Measurements from ENCODE around the gene DNAH2. TPM values are rescaled to one million over a fixed set of nuclear protein-coding genes. Genes with fewer than 3 reads are reported as not detected.

The DNAH2 gene
- total RNA-seq, 1 experiment from 2014 or later: 0.26 TPM

DNA sequence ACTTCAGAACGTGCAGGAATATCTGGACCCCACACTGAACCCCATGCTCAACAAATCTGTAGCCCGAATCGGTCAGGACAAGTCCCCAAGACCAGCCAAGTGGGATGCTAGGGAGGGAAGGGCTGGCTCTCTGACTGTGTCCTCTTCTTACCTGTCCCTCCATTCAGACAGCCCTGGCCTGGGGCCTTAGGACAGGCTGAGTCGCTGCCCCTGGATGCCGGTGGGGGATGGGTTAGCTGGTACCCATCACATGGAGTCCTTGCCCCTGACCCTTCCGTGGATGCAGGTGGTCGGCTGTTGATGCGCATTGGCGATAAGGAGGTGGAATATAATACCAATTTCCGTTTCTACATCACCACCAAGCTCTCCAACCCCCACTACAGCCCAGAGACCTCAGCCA is 100.5 kb downstream of the DNAH2 start:
- TF ChIP-seq, protein P1, sequence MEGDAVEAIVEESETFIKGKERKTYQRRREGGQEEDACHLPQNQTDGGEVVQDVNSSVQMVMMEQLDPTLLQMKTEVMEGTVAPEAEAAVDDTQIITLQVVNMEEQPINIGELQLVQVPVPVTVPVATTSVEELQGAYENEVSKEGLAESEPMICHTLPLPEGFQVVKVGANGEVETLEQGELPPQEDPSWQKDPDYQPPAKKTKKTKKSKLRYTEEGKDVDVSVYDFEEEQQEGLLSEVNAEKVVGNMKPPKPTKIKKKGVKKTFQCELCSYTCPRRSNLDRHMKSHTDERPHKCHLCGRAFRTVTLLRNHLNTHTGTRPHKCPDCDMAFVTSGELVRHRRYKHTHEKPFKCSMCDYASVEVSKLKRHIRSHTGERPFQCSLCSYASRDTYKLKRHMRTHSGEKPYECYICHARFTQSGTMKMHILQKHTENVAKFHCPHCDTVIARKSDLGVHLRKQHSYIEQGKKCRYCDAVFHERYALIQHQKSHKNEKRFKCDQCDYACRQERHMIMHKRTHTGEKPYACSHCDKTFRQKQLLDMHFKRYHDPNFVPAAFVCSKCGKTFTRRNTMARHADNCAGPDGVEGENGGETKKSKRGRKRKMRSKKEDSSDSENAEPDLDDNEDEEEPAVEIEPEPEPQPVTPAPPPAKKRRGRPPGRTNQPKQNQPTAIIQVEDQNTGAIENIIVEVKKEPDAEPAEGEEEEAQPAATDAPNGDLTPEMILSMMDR (IDR thresholded peaks at IDR 0.05; ENCODE audit: unreplicated experiment): no peak

DNA sequence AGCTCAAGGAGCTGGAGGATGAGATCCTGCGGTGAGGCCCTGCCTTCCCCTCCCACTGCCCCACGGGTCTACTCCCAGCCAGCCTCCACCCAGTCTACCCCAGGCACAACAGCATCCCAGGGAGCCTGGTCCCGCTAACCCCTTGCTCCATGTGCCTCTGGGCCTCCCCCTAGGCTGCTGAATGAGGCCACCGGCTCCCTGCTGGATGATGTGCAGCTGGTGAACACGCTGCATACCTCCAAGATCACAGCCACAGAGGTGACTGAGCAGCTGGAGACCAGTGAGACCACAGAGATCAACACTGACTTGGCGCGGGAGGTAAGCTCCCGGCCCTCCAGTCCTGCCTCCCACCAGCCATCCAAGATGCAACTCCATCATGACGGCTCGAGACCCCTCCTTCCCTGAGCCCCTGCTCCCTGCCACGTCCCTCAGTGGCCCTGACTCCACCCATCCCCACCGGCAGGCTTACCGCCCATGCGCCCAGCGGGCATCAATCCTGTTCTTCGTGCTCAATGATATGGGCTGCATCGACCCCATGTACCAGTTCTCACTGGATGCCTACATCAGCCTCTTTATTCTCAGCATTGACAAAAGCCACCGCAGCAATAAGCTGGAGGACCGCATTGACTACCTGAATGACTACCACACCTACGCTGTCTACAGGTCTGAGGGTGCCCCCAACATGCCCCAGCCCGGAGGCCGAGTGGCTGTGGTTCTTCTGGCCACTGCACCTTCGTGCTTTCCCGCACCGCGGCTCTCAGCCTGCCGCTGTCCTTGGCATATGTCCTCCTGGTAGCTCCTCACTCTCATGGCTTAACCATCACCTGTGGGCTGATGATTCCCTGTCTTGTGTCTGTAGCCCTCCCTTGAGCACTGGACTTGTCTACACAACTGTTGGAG is 101.5 kb downstream of the DNAH2 start:
- Mint-ChIP-seq H3K4me1 (ENCODE audit: low read depth, unreplicated experiment) (no peaks in the 10 kb centered on the region), H3K9me3 (ENCODE audit: low read depth, unreplicated experiment) (no peaks in the 10 kb centered on the region), H3K36me3 (ENCODE audit: insufficient read depth, unreplicated experiment) (no peaks in the 10 kb centered on the region), H3K4me3 (ENCODE audit: low read depth, unreplicated experiment) (no peak overlapping the region), H3K27ac (ENCODE audit: unreplicated experiment) (no peak overlapping the region), H3K27me3 (ENCODE audit: unreplicated experiment) (peaks cover 62% of the 10 kb centered on the region)
- intact Hi-C loops (cut with micrococcal nuclease; ENCODE audit: unreplicated experiment): no loop called here
- no TSS peak for BruUV-seq (replicated peaks)
- CTCF ChIA-PET: interaction anchor here (1.0 kb wide), 1 partner anchor 14 kb away, joined by 3 read pairs; no protein-coding TSS in a partner anchor
- TF ChIP-seq, protein P1 (IDR thresholded peaks at IDR 0.05; ENCODE audit: unreplicated experiment): no peak
- no peak for DNase-seq

More for the DNA sequence above, 100.5 kb downstream of the DNAH2 start:
- CTCF ChIA-PET: no interaction called here
- H3K9me3 Mint-ChIP-seq (ENCODE audit: low read depth, unreplicated experiment): no peaks in the 10 kb centered on the region
- no peak for DNase-seq
- intact Hi-C loops (cut with micrococcal nuclease; ENCODE audit: unreplicated experiment): no loop called here
- no peaks in the 10 kb centered on the region for H3K36me3 Mint-ChIP-seq (ENCODE audit: insufficient read depth, unreplicated experiment)
- peaks cover 55% of the 10 kb centered on the region for H3K27me3 Mint-ChIP-seq (ENCODE audit: unreplicated experiment)
- no TSS peak for BruUV-seq (replicated peaks)
- no peaks in the 10 kb centered on the region for H3K4me1 Mint-ChIP-seq (ENCODE audit: low read depth, unreplicated experiment)
- H3K4me3 Mint-ChIP-seq (ENCODE audit: low read depth, unreplicated experiment): no peak overlapping the region
- H3K27ac Mint-ChIP-seq (ENCODE audit: unreplicated experiment): no peak overlapping the region

DNA sequence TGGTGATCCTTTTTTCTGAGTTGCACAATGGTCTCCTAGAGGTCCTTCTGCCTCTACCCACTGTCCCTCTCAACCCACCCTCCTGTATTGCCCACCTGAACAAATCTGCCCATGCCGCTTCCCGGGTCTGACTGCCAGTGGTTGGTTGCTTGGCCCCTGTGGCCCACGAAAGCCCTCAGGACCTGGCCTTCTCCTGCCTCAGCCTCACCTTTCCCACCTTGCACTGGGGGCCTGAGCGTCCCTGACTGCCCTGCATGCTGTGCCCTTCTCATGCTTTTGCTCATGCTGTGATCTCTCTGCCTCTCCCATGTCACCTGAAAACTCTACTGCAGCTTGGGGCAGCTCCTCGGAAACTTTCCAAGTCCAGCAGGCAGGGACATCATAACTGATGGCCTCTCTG is 102.7 kb downstream of the DNAH2 start:
- Mint-ChIP-seq H3K27ac (ENCODE audit: unreplicated experiment) (no peak overlapping the region), H3K36me3 (ENCODE audit: insufficient read depth, unreplicated experiment) (no peaks in the 10 kb centered on the region), H3K4me3 (ENCODE audit: low read depth, unreplicated experiment) (no peak overlapping the region), H3K4me1 (ENCODE audit: low read depth, unreplicated experiment) (peaks cover 6% of the 10 kb centered on the region), H3K9me3 (ENCODE audit: low read depth, unreplicated experiment) (no peaks in the 10 kb centered on the region), H3K27me3 (ENCODE audit: unreplicated experiment) (peaks cover 75% of the 10 kb centered on the region)
- intact Hi-C loops (cut with micrococcal nuclease; ENCODE audit: unreplicated experiment): no loop called here
- CTCF ChIA-PET: no interaction called here
- no TSS peak for BruUV-seq (replicated peaks)
- TF ChIP-seq, protein P1 (IDR thresholded peaks at IDR 0.05; ENCODE audit: unreplicated experiment): no peak
- no peak for DNase-seq

DNA sequence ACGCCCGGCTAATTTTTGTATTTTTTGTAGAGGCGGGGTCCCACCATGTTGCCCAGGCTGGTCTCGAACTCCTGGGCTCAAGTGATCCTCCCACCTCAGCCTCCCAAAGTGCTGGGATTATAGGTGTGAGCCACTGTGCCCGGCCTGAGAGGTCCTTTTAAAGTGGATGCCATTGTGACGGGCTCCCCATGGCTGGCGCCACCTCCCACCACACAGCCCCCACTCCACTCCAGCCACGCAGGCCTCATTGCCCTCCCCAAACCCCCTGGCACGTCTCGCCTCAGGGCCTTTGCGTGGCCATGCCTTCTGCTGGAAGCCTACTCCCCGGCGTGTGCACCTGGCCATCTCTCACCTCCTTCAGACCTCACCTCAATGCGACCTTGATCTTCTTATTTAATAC is 104.6 kb downstream of the DNAH2 start:
- intact Hi-C loops (cut with micrococcal nuclease; ENCODE audit: unreplicated experiment): loop anchor here (1.0 kb wide), 1 partner anchor 35 kb away; the partner anchor contains the start of gene NAA38
- TF ChIP-seq, protein P1 (IDR thresholded peaks at IDR 0.05; ENCODE audit: unreplicated experiment): no peak
- no peak overlapping the region for H3K27ac Mint-ChIP-seq (ENCODE audit: unreplicated experiment)
- BruUV-seq (replicated peaks): no TSS peak
- H3K4me3 Mint-ChIP-seq (ENCODE audit: low read depth, unreplicated experiment): no peak overlapping the region
- no peak for DNase-seq
- no peaks in the 10 kb centered on the region for H3K36me3 Mint-ChIP-seq (ENCODE audit: insufficient read depth, unreplicated experiment)
- H3K9me3 Mint-ChIP-seq (ENCODE audit: low read depth, unreplicated experiment): no peaks in the 10 kb centered on the region
- CTCF ChIA-PET: interaction anchor here (0.6 to 1.7 kb wide), 3 partner anchors 9 to 189 kb away, joined by 3 to 5 read pairs (median 5); partner anchors contain the start of gene NAA38
- H3K27me3 Mint-ChIP-seq (ENCODE audit: unreplicated experiment): peaks cover 80% of the 10 kb centered on the region
- peaks cover 8% of the 10 kb centered on the region for H3K4me1 Mint-ChIP-seq (ENCODE audit: low read depth, unreplicated experiment)
